RPMI7951 (cell line): Measurements from ENCODE around the gene LY6G5C. TPM values are rescaled to one million over a fixed set of nuclear protein-coding genes. Genes with fewer than 3 reads are reported as not detected.

ENCODE experiments used
- DNase-seq: peaks from one replicate; pipeline ENCODE4 v3.0.0-alpha.2; 2012; ENCODE audit warnings: low read depth
- total RNA-seq: library from RNA; depleted of rRNA; stranded (reverse); fragments of >200 nt; shearing (Covaris generic); gene quantifications from 2 replicates; pipeline ENCODE4 v1.2.3, GENCODE V29; 2014

Gene LY6G5C
- total RNA-seq, 1 experiment from 2014 or later: 2.9 TPM

DNA sequence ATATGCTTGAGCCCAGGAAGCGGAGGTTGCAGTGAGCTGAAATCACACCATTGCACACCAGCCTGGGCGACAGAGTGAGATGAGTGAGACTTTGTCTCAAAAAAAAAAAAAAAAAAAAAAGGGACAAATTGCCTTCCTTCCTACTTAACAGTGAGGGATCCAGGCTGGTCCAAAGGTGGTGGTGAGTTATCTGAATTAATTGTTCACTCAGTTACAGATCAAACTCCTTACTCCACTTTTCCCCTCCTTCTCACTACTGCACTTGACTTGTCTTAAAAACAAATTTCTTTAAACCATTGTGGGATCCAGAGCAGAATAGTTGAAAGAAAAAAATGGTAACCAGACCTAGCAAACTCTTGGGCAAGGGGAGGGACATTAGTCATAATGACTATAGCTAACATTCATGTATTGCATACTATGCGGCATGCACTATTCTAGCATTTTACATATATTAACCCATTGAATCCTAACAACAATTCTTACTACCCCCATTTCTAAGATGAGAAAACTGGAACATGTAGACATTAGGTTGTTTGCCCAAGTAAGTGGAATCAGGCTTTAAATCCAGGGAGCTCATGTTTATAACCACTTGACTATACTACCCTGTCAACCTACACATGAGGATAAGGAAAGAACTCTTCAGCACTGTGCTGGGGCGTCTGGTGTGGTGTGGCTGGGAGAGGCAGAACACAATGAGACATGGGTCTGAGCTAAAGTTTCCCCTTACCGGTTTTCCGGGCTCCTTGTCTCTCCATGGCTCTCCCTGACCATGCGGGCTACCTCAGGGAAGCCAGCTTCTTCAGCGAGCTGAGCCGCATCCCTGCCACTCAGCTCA is 17.5 kb downstream of the LY6G5C start:
- DNase-seq: peak; percentile 44

DNA sequence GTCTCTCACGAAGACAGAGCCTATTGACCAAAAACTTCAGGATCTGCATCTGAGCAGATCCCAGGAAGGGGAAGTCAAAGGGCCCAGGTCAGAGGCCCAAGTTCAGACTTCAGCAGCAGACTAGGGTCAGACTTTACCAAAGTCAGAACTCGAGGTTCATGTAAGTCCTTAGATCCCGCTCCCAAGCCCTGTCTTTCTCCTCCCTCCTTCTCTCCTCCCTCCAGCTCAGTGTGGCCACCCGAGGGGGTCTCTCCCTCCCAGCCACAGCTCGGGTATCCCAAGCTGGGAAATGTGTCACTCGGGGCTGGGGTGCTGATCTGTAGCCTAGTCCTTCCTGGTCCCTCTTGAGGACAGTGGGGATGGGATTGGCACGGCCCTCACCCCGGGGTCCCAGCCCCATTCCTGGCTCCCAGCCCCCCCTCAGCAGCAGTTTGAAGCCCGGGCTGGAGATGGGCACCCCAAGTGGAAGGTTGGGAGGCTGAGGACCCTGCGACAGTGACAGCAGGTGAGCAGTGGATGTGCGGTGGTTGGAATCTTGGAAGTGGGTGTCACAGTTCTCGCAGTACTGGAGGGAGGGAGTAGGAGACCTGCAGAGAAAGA is 18.6 kb downstream of the LY6G5C start:
- DNase-seq: no peak

DNA sequence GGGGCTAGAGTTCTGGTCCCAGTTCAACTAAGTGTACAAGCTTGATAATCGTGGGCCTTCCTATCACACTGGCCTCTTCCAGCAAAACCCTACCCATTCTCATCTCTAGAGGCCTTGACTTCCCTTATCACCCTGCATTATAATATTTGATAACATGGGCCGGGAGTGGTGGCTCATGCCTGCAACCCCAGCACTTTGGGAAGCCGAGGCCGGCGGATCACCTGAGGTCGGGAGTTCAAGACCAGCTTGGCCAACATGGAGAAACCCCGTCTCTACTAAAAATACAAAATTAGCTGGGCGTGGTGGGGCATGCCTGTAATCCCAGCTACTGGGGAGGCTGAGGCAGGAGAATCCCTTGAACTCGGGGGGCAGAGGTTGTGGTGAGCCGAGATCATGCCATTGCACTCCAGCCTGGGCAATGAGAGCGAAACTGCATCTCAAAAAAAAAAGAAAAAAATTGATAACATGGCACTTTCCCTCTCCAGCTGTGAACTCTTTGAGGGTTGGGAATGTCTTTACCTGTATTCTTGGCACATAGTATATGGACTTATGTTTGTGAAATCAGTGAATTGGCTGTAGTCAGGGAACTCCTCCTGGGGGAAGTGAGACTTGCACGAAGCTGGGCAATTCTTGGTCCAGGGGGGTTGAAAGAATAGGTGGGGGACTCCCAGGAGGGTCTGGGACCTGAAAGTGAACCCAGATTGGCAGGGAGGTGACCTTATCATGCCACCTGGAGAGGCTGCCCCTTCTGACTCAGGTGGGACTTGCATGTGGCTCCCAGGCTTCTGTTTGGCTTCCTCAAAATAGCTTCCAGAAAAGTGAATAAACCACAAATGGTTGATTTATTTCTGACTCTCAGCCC is 19.4 kb downstream of the LY6G5C start:
- no peak for DNase-seq

DNA sequence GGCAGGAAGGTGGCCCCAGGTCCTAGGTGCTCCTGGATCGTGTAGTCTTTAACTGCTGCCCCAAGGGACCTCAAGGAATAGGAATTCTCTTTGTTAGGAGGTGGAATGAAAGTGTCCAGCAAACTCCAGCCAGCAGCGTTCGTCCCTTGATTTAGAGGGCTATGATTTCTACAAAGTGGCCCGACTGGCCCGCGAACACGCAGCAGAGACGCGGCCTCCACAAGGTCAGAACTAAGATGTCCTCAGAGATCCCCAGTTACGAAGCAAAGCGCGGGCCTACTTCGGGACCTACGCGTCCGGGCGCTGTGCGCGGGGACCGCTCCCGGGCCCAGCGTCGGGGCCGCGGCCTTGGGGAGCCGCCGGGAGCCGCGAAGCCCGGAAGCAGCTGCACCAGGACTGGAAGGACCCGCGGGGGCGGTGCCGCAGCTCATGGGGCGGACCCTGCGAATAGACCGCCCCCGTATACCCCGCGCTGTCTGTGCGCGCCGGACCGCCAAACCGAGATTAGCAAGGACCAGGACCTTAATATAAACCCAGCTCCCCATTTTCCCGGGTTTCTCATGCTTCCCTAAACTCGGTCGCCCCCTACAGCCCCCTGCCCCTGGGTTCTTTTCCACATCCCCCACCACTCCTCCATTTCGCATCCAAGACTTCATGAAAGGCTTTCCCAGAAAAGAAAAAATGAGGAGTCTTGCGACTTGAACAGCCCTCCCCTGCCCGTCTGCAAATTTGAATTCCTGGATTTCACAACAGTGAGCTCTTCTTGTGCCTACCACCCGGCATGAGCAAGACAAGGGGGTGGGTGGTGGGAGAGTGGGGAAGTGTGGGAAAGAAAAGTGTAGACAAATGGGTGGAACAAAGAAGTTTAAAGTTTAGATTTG is 20.2 kb downstream of the LY6G5C start, which contains the start of gene C6orf47:
C6orf47 (minus strand) TSS at position 398 of the 881 bp plus-strand sequence. CDS start 831 bp downstream, outside the sequence.
- DNase-seq: peak; percentile 86

DNA sequence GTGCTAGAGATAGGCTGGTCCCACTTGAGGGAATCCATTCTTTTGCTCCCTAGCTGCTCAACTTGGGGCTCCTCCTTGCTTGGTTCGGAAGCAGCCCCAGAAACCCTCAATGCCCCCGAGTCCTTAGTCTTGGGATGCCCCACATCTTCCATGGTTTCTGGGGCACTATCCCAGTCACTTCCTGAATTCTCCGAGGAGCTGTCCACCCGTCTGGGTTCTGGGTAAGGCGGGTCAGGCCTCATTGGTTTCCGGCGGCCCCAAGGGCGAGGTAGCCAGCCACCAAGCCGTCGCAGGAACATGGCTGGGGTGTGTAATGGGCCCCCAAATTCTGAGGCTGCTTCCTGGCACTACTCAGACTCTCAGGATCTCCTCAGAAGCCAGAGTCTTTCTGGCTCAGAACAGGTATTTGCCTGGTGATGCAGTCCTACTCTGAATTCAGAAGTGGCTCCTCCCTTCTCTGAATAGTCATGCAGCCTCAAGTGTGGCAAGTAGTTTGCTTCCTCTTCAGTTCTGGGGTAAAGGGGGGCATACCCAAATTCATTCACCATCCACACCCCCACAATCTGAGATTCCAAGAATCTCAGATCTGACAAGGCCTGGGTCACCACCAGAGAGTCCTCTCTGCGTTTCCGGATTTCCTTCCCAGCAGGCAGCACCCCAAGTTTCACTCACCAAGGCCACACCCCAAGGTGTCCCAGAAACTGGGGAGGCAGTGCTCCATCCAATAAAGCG is 21.1 kb downstream of the LY6G5C start:
- peak; percentile 43 for DNase-seq

DNA sequence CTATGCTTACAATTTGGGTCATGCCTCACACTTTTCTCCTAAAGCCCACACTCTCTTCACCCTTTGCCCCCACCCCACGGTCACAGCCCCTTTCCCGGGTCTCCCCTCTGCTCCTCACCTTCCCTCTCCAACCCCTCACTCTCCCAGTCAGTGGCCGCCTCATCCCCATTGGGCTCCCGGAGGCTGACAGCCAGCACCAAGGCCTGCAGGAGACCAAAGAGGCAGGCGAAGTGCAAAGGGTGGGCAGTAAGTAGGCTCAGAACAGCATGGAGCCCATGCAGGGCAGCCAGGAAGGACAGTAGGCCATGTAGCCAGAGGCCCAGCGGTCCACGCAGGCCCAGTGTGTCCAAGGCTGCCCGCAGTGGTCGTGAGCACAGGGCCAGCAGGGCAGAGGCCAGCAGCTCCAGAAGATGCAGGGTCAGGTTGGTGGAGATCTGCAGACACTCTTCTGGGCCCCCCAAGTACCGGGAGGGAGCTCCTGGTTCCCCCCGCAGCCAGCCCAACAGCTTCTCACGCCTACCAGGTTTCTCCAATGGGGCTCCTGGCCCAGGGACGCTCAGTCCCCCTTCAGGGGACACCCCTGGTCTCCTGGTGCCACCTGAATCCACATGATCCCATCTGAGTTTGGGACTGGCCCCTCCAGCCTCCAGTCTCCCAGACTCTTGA is 21.8 kb downstream of the LY6G5C start:
- DNase-seq: no peak

DNA sequence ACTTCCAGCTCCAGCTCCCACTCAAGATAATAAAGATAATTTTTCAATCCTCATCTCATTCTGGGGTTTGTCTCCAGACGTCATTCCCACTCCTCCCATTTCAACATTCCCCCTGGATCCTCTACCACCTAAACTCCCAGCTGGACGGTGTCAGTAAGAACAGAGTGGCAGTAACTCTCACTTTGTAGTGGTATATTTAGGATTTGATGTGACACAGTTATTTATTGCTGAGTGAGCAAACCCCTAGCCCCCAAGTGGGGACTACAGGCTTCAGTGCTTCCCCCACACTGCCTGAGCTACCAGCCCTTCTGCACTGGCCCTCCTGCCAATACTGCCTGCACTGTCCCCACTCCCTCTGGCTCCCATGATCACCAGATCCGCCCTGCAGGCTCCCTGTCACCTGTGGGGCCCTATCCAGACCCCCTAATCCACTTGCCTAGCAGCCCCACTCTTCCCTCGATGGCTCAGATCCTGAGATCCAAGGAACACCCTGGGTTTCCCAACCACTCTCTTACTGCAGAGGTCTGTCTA is 22.6 kb downstream of the LY6G5C start:
- no peak for DNase-seq

DNA sequence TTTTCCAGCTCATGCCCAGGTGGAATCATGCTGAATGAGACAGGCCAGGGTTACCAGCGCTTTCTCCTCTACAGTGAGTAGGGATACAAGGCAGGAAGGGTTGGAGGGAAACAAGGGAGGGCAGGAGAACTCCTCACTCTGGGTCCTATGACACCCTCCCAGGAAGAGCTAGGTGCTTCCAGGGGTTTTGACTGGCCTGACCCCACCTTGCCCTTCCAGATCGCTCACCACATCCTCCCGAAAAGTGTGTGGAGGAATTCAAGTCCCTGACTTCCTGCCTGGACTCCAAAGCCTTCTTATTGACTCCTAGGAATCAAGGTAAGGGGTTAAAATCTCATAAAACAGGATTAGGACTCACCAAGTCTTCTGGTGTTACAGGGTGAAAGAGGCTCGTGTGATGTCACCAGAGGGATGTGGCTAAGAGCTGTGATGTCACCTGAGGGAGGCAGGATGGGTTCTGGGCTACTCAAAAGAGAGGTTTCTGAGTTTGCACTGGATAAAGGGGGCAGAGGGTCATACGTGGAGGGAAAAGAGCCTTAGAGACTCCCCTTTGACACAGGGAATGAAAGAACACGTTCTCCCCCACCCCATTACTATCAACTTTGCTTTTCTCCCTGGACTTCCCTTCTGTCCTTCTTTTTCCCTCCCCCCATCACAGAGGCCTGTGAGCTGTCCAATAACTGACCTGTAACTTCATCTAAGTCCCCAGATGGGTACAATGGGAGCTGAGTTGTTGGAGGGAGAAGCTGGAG is 23.3 kb downstream of the LY6G5C start:
- DNase-seq: no peak

DNA sequence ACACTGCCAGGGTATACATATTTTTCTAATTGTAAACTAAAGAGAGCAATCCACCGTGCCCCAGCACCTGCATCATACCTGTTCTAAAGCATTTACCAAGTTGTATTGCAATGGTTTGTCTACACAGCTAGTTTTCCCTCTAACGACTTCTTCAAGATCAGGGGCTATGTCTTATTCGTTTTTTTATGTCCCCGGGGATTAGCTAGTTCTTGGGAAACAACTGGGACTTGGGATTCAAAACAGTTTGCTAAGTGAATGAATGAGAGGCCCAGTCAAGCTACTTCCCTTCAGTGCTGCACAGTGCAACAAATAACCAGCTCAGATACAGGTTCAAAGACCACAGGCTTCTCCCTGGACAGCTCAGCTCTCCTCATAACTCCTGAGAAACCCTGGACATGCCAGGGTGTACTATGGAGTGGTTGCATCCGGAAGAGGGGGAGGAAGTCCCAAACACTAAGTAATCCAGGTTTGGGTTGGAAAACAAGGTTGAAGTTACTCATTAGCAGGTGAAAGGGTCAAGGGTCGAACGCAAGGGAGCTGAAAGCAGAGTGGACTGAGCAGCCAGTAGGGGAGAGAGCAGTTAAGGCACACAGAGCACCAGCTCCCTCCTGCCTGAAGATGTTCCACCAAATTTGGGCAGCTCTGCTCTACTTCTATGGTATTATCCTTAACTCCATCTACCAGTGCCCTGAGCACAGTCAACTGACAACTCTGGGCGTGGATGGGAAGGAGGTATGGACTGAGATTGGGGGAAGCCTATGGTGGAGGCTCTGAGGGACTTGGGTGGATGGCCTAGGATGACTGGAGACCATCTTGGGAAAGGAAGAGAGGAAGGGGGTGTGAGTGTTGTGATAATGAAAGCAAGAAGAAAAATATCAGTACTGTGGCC is 25.3 kb downstream of the LY6G5C start, which contains the start of gene APOM:
APOM (plus strand) TSS at position 546 of the 889 bp plus-strand sequence; CDS start at position 619, 73 bp downstream.
- no peak for DNase-seq

DNA sequence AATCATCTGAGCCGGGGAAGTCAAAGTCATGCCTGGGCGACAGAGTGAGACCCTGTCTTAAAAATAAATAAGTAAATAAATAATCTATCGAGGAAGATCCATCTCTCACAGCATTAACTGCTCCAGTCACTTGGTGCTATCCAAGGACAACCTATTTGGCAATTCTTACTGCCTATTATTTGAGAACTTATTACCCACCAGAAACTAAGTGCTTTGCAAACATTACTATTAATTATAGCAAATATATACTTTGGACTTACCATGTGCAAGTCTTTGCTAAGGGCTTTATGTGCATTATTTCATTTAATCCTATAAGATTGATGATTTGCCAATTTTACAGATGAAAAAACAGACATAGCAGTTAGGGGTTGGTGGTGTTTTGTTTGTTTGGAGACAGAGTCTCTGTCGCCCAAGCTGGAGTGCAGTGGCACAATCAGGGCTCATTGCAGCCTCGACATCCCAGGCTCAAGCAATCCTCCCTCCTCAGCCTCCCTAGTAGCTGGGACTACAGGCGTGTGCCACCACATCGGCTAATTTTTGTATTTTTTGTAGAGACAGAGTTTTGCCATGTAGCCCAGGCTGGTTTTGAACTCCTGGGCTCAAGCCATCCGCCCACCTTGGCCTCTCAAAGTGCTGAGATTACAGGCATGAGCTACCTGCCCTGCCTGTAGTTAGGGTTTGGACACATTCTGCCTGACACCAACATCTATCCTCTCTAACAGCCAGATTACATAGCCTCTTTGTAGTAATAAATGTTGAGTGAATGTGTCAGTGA is 26.1 kb downstream of the LY6G5C start:
- no peak for DNase-seq

DNA sequence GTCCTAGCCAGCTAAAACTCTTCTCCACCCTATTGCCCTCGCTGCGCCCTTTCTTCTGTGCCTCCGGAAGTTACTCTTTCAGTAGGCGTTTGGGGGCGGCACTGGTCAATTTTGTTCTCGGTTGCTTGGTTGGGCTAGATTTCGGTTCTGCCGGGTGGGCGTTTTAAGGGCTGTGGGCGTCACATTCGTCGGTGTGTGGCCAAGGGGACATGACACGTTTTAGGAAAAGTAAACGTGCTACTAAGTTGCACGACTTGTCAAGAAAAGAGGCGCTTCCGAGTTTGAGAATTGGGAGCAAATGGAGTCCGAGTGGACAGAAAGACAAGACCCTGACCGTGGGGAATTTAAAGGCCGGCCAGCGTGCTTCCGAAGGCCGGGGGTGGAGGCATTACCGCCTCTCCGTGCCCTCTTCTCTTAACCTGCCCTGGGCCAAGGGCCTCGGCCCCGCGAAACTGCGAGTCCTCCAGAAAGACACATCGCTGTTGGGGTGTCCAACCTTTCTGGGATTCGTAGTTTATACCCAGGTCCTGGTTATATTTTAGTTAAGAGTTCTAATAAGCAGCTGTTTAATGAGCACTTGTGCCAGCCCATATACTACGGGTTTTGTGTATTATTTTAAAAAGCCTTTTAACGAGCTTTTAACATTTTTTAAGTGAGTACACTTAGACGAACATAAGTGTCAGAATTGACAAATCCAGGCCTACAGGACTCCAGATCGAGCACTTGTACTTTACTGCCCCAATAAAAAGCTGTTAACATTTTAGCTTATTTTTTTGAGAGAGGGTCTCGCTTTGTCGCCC is 27.7 kb downstream of the LY6G5C start:
- DNase-seq: peak; percentile 92

DNA sequence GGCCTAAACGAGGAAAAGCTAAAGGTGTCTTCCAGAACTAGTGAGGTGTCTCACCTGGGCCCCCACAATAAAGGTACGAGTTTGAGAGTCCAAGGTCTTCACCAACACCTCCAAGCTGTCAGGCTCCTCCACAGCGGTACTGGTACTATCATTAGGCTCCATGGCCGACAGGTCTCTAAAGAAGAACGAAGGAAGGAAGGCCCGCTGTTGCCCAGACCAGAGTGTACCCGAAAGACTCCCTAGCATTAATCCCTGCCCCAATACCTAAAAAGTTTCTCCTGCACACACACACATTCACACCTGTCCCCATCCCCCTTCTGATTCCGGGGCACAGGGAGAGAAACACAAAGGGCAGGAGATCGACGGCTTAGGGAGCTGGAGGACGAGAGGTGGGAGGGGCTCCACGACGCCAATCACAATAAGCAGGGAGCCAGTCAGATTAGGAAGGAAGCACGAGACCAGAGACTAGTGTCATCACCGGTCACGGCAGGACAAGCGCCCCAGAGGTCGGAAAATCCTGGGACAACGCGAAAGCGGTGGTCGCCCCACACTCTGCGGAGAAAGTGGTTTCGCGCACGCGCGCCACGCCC is 29.2 kb downstream of the LY6G5C start:
- peak; percentile 81 for DNase-seq

DNA sequence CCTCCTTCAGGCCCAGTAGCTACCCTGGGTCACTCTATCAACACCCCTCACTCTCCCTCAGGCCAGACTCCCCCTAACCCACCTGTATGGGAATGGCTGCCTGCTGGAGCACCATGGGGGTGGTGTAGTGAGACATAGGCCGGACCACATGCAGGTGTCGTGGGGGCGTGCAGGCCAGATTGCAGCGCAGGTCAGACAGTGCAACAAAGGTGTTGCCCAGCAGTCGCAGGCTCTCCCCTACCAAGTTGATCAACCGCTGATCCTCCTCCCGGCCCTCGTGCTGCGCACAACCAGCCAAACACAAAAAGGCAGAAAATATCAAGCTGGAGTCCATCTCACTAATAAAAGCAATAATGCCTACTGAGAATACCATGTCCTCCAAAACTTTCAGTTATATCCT is 35.5 kb downstream of the LY6G5C start:
- DNase-seq: no peak

DNA sequence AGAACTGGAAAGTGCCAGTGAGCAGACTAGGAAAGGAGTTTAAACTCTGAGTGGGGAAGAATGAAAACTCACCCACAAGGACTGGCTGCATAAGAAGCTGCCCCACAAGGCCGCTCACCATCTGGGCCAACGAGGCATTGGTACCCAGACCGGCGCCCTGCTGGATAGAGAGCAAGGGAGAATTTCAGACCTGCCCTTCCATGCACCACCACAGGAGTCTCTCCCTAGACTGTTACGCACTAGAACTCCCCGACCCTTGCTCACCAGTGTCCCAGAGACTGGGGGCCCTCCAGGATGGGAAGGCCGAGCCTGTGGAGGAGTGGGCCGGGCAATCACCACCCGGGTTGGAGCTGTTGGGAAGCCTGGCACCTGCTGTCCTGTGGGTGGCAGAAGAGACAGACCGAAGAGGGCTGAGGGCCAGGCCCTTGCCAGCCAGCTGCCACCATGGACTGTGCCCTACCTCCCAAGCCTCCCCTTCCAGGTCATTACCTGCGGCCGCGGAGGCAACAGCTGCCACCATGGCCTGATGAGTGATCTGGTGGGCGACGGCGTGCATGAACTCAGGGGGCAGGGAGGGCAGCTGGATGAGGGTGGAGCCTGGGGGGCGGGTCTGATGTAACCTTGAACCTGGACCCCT is 36.9 kb downstream of the LY6G5C start:
- no peak for DNase-seq
